Duodenal mucosa (tissue), 2 donors: ENCODE data around the gene AFG1L.
"Not testable (repeated sequence)": the region's sequence is repeated elsewhere in the genome, so short reads cannot be mapped to it uniquely, and the experiment has no call there.

Source experiments
- H3K27ac ChIP-seq: one replicate; pipeline ENCODE4 v1.7.0; 2013; ENCODE audit warnings: low read depth, low read length
- H3K27me3 ChIP-seq, 2 donors: one replicate each; pipeline ENCODE4 v1.7.0; 2013; ENCODE audit warnings: low read length in 2 of 2, control low read depth in 1 of 2; ENCODE audit not compliant: insufficient read depth in 2 of 2, control insufficient read depth in 1 of 2
- H3K36me3 ChIP-seq, 2 donors: one replicate each; pipeline ENCODE4 v1.7.0; 2013; ENCODE audit warnings: low read length in 2 of 2, control low read depth in 1 of 2; ENCODE audit not compliant: insufficient read depth in 2 of 2, control insufficient read depth in 1 of 2
- H3K4me1 ChIP-seq, 2 donors: one replicate each; pipeline ENCODE4 v1.7.0; 2013; ENCODE audit warnings: low read length in 2 of 2, control low read depth in 1 of 2; ENCODE audit not compliant: insufficient read depth in 2 of 2, control insufficient read depth in 1 of 2
- H3K4me3 ChIP-seq, 2 donors: one replicate each; pipeline ENCODE4 v1.7.0; 2013; ENCODE audit warnings: low read length in 2 of 2, low read depth in 1 of 2
- H3K9ac ChIP-seq, 2 donors: one replicate each; pipeline ENCODE4 v1.7.0; 2013; ENCODE audit warnings: low read length in 2 of 2, low read depth in 1 of 2
- H3K9me3 ChIP-seq, 2 donors: one replicate each; pipeline ENCODE4 v1.7.0; 2013; ENCODE audit warnings: low read length in 2 of 2, control low read depth in 1 of 2; ENCODE audit not compliant: control insufficient read depth in 1 of 2

AFG1L gene

DNA sequence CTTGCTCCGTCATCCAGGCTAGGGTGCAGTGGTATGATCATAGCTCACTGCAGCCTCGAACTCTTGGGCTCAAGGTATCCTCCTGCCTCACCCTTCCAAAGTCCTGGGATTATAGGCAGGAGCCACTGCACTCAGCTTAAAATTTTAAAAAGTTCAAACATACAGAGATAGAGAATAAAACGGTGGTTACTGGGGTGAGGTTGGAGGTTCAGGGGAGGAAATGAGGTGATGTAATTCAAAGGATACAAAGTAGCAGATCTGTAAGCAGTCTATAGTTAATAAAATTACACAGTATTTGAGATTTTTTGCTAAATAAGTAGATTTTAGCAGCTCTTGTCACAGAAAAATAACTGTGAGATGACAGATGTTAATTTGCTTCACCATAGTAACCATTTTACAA, 7.5 kb upstream of the AFG1L start:
- Histone ChIP-seq H3K9me3 (no peaks in the 10 kb centered on the region), H3K27me3 (no peaks in the 10 kb centered on the region), H3K27ac (no peak overlapping the region), H3K9ac (no peak overlapping the region), H3K4me1 (no peaks in the 10 kb centered on the region), H3K36me3 (no peaks in the 10 kb centered on the region), H3K4me3 (no peak overlapping the region)

DNA sequence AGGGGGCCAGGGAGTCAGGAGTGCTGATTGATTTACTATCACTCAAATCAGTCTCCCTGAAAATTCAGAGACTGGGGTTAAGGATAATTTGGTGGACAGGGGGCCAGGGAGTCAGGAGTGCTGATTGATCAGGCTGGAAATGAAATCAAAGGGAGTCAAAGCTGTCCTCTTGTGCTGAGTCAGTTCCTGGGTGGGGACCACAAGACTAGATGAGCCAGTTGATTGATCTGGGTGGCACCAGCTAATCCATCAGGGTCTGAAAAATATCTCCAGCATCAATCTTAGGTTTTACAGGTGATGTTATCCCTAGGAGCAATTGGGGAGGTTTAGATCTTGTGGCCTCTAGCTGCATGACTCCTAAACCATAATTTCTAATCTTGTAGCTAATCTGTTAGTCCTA, 6.1 kb upstream of the AFG1L start:
- Histone ChIP-seq H3K4me3 (no peak overlapping the region), H3K36me3 (no peaks in the 10 kb centered on the region), H3K27ac (no peak overlapping the region), H3K27me3 (no peaks in the 10 kb centered on the region), H3K9me3 (no peaks in the 10 kb centered on the region), H3K9ac (no peak overlapping the region), H3K4me1 (no peaks in the 10 kb centered on the region)

DNA sequence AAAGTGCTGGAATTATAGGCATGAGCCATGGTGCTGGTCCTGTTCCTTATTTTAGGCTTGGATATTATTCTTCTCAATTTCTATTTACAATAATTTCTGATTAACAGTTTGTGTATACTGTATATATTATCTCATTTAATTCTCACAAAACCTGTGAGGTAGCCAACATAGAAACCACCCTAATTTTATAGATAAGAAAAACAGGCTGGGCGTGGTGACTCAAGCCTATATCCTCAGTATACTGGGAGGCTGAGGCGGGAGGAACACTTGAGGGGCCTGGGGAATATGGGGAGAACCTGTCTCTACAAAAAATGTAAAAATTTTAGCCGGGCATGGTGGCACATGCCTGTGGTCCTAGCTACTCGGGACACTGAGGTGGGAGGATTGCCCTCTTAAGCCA, 3.8 kb upstream of the AFG1L start:
- Histone ChIP-seq H3K9me3 (no peaks in the 10 kb centered on the region), H3K27me3 (no peaks in the 10 kb centered on the region), H3K27ac (no peak overlapping the region), H3K4me3 (no peak overlapping the region), H3K36me3 (no peaks in the 10 kb centered on the region), H3K4me1 (peaks cover 0 to 10% of the 10 kb centered on the region in 2 donors), H3K9ac (no peak overlapping the region)

DNA sequence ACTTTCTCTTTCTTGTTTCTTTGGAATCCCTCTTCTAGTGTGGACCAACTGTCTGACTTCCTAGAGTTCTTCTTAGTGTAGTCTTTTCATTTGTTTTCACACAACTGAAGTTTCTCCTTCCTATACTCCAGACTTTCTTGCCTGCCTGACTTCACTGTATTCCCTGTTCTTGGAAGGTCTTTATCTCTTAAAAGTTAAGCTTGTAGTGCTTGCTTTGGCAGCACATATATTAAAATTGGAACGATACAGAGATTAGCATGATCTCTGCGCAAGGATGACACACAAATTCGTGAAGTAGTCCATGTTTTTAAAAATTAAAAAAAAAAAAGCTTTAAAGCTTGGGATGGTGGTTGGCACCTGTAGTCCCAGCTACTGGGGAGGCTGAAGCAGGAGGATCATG, 2.3 kb upstream of the AFG1L start:
- not testable (repeated sequence) for H3K9me3 ChIP-seq, H3K36me3 ChIP-seq, H3K4me3 ChIP-seq, H3K9ac ChIP-seq, H3K4me1 ChIP-seq, H3K27me3 ChIP-seq, H3K27ac ChIP-seq

DNA sequence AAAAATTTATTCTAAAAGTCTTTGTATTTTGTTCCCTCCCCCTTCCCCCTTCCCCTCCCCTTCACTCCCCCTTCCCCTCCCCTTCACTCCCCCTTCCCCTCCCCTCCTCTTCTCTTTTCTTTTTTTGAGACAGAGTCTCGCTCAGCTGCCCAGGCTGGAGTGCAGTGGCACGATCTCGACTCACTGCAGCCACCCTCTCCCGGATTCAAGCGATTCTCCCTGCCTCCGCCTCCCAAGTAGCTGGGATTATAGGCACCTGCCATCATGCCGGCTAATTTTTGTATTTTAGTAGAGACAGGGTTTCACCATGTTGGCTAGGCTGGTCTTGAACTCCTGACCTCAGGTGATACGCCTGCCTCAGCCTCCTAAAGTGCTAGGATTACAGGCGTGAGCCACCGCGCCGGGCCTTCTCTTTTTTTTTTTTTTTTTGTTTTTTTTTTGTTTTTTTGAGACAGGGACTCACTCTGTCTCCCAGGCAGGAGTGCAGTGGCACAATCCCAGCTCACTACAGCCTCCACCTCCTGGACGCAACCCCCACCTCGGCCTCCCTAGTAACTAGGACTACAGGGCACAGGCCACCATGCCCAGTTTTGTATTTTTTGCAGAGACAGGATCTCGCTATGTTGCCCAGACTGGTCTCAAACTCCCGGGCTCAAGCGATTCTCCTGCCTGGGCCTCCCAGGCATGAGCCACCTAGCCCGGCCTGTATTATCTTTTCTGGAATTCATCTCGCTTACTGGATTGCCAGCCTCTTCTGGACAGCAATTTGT, 1.1 kb upstream of the AFG1L start:
- Histone ChIP-seq H3K9me3 (no peaks in the 10 kb centered on the region), H3K36me3 (no peaks in the 10 kb centered on the region), H3K4me3 (peak overlapping the region; percentile 98 to 100), H3K27me3 (no peaks in the 10 kb centered on the region), H3K4me1 (peaks cover 0 to 10% of the 10 kb centered on the region in 2 donors), H3K9ac (peak overlapping the region; percentile 99), H3K27ac (no peak overlapping the region)

DNA sequence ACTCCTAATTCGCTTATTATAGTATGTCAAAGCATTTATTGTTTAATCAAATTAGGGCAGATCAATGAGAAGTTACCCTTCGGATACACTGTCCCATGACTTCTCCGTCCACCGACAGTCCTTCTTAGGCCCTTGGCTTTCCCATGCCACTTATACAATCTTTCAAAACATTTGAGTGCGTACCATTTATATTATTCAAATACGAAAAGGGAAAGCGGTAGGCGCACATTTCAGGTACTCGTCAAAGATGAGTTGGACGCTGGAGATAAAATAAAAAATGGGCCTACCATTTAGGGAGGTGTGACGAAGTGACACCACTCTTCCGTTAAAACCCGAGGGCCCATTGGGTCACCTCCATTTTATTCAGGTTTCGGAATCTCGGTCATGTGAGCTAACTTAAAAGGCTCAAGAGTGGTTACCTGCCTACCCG, 542 bp upstream of the AFG1L start:
- H3K27ac ChIP-seq = peak overlapping the region; percentile 98
- H3K27me3 ChIP-seq = no peaks in the 10 kb centered on the region
- peak overlapping the region; percentile 98 to 100 for H3K4me3 ChIP-seq
- H3K9ac ChIP-seq = peak overlapping the region; percentile 99
- no peaks in the 10 kb centered on the region for H3K36me3 ChIP-seq
- no peaks in the 10 kb centered on the region for H3K9me3 ChIP-seq
- H3K4me1 ChIP-seq = peaks cover under 1 to 10% of the 10 kb centered on the region in 2 donors

DNA sequence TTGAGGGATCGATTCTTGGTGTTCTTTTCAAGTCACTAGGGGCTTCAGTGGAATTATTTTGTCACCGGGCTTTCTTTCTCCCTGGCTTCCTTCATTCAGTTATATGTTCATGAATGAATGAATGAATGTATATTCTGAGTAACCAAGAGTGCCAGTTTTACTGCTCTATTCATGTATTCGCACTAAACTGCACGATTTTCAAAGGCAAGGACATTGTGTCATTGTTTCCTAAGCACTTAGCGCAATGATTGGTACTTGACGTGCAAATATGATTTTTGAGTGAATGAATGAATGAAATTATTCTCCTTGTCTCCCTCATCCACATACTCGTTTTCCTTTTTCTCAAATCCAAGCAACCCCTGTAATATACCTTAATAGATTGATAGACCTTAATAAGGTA, 822 bp downstream of the AFG1L start:
- Histone ChIP-seq H3K4me1 (peaks cover 4 to 10% of the 10 kb centered on the region in 2 donors), H3K27ac (peak overlapping the region; percentile 98), H3K27me3 (no peaks in the 10 kb centered on the region), H3K36me3 (no peaks in the 10 kb centered on the region), H3K9ac (peak overlapping the region; percentile 99), H3K9me3 (no peaks in the 10 kb centered on the region), H3K4me3 (peak overlapping the region; percentile 98 to 100)

DNA sequence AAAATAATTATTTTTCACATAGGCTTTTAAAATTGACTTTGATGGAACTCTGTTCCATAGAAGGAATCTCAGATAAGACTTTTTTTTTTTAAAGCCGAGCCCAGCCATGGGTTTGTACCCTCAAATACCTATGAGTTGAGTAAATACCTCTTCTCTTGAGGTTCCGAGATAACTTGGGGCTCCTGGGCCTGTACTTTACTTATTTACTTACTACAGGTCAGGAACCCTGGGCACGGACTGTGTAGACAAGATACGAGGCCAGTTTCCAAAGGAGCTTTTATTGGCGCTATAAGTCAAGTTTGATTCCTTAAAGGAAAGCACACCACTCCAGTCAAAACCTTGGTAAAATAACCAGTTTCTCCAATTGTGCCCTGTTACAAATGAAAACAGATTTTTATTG, 7.5 kb downstream of the AFG1L start:
- H3K4me3 ChIP-seq = no peak overlapping the region
- no peak overlapping the region for H3K27ac ChIP-seq
- no peaks in the 10 kb centered on the region for H3K9me3 ChIP-seq

DNA sequence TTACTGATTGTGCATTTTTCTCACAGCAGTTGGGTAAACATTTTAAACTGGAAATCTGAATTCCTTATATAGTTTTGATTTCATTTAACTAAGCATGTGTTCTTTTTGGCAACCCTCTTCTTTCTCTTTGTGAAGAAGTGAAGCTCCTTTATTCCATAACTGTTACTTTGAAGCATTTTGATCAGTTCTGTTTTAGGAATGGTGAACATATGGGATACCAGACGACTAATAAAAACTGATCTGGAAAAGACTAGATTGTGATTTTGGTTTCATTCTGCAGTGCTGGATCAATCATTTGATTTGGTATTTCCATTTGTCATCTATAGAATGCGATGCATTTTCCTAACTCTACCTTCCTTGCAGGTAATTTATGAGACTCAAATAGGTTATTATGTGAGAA, 9.8 kb downstream of the AFG1L start:
- H3K4me3 ChIP-seq = no peak overlapping the region
- no peaks in the 10 kb centered on the region for H3K36me3 ChIP-seq
- no peaks in the 10 kb centered on the region for H3K4me1 ChIP-seq
- H3K9ac ChIP-seq = no peak overlapping the region
- no peaks in the 10 kb centered on the region for H3K9me3 ChIP-seq
- H3K27me3 ChIP-seq = no peaks in the 10 kb centered on the region
- no peak overlapping the region for H3K27ac ChIP-seq

More for the DNA sequence above, 7.5 kb downstream of the AFG1L start:
- H3K4me1 ChIP-seq = peaks cover 0 to 4% of the 10 kb centered on the region in 2 donors
- H3K27me3 ChIP-seq = no peaks in the 10 kb centered on the region
- no peaks in the 10 kb centered on the region for H3K36me3 ChIP-seq
- H3K9ac ChIP-seq = no peak overlapping the region

DNA sequence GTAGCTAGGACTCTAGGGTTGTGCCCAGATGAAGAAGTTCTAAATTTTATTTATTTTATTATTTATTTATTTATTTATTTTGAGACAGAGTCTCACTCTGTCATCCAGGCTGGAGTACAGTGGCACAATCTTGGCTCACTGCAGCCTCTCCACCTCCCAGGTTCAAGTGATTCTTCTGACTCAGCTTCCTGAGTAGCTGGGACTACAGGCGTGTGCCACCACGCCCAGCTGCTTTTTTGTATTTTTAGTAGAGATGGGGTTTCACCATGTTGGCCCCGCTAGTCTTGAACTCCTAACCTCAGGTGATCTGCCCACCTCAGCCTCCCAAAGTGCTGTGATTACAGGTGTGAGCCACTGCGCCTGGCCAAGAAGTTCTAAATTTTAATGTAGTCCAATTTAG, 13.8 kb downstream of the AFG1L start:
- H3K9ac ChIP-seq, H3K4me3 ChIP-seq, H3K36me3 ChIP-seq, H3K27ac ChIP-seq, H3K27me3 ChIP-seq, H3K9me3 ChIP-seq: not testable (repeated sequence)
- peaks cover 0 to 13% of the 10 kb centered on the region in 2 donors for H3K4me1 ChIP-seq
